Suprapubic skin (tissue), 4 donors: Measurements from ENCODE around the gene USP17L26.
"Not testable (repeated sequence)": the region's sequence is repeated elsewhere in the genome, so short reads cannot be mapped to it uniquely, and the experiment has no call there.

Source experiments
- POLR2A ChIP-seq, 2 donors: fragments of 450-650 bp; IDR thresholded peaks; one replicate each; pipeline ENCODE4 v1.6.1; 2017; ENCODE audit warnings: antibody characterized with exemption in 2 of 2, mild to moderate bottlenecking in 2 of 2, moderate library complexity in 2 of 2
- POLR2AphosphoS5 ChIP-seq, 3 donors: sonication (generic); formaldehyde crosslinking; IDR thresholded peaks; one replicate each; pipeline ENCODE4 v1.6.1; 2017; ENCODE audit warnings: antibody characterized with exemption in 3 of 3
- TF ChIP-seq, protein P1 (sequence below), 2 donors: fragments of 200-600 bp in 1 of 2; fragments of 450-650 bp in 1 of 2; sonication (generic) in 1 of 2; IDR thresholded peaks; one replicate each; pipeline ENCODE4 v1.5.1; 2016 to 2019; ENCODE audit warnings: antibody characterized with exemption in 2 of 2, mild to moderate bottlenecking in 1 of 2, moderate library complexity in 1 of 2

DNA sequence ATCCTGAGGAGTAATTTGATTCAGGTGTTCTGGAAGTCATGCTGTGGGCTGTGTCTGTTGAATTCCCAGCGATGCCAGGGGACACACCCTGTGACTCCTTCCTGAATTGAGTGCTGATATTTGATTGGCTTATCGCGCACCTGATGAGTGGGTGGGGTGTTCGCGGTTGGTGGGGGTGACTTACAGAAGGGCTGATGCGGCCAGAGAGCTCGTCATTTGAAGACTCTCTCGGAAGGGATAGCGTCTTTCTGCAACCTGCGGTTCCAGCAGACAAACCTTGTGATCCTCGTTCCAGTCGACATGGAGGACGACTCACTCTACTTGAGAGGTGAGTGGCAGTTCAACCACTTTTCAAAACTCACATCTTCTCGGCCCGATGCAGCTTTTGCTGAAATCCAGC is 18.9 kb downstream of the USP17L26 start, which contains the start of gene USP17L29:
- TF ChIP-seq, protein P1, sequence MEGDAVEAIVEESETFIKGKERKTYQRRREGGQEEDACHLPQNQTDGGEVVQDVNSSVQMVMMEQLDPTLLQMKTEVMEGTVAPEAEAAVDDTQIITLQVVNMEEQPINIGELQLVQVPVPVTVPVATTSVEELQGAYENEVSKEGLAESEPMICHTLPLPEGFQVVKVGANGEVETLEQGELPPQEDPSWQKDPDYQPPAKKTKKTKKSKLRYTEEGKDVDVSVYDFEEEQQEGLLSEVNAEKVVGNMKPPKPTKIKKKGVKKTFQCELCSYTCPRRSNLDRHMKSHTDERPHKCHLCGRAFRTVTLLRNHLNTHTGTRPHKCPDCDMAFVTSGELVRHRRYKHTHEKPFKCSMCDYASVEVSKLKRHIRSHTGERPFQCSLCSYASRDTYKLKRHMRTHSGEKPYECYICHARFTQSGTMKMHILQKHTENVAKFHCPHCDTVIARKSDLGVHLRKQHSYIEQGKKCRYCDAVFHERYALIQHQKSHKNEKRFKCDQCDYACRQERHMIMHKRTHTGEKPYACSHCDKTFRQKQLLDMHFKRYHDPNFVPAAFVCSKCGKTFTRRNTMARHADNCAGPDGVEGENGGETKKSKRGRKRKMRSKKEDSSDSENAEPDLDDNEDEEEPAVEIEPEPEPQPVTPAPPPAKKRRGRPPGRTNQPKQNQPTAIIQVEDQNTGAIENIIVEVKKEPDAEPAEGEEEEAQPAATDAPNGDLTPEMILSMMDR (IDR thresholded peaks at IDR 0.05): not testable (repeated sequence)
- not testable (repeated sequence) for TF ChIP-seq POLR2AphosphoS5, POLR2A (IDR thresholded peaks at IDR 0.05)
